Measurements from ENCODE around the gene HSPA12A.

The HSPA12A gene

DNA sequence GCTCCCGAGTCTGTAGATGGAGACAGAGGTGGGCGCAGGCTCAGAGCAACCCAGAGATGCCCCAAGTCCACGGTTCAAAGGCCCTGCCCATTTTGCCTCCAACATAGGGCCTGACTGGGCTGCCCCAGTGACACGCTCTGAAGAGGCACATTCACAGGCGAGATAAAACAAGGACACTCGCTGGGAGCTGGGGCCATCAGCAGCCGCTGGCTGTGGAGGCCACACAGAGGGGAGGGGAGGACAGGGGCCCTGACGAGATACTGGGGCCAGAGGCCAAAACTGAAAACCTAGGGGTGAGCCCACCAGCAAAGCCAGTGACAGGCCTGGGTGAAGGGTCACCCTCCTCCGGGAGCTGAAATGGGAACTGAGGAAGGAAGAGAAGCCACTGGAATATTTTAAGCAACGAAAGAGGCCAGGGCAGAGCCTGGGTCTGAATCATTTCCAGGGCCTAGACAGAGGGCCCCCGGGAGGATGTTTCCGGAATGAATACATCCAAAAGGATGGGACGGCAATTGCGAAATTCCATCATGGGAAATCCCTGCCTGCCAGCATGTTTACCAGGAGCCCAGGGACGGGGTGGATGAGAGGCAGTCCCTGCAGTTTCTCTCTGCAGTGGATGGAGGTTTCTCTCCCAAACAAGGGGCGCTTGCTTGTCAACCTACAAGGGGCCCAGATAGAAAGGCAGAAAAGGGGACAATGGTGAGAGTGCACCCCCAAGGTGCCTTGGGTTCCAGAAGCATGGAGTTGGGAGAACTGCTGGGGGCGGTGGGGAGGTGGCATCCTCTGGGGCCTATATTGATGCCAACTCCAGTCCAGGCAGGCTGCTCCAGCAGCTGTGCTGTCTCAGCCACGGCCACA lies 29.0 kb upstream of the HSPA12A start:
- no peak for DNase-seq

GRCh38 chr10:116770281-116770680 lies 27.9 kb upstream of the HSPA12A start:
- DNase-seq: no peak

- DNase-seq: no peak
Observed at GRCh38 chr10:116769791-116770190, 27.4 kb upstream of the HSPA12A start.

DNA sequence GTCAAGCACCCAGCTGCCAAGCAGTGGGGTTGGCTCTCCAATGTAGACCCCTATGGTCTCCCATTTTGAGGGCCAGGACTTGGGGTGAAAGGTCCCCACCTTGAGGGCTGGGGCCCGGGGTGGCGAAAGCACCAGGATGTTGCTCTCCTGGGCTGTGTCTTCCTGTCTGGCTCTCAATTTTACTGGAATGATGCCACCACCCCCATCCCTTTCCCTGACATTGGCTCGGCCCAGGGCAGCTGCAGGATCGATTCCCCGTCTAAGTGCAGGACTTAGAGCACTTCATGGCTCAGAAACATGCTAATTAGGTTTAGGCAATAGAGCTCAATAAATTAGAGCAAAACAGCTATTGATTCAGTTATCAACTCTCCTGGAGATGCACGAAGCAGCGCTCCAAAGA lies 27.0 kb upstream of the HSPA12A start:
- DNase-seq: no peak

GRCh38 chr10:116768786-116769185 lies 26.4 kb upstream of the HSPA12A start:
- DNase-seq: no peak

- no peak for DNase-seq
Observed at GRCh38 chr10:116766837-116767634, 24.7 kb upstream of the HSPA12A start.

DNA sequence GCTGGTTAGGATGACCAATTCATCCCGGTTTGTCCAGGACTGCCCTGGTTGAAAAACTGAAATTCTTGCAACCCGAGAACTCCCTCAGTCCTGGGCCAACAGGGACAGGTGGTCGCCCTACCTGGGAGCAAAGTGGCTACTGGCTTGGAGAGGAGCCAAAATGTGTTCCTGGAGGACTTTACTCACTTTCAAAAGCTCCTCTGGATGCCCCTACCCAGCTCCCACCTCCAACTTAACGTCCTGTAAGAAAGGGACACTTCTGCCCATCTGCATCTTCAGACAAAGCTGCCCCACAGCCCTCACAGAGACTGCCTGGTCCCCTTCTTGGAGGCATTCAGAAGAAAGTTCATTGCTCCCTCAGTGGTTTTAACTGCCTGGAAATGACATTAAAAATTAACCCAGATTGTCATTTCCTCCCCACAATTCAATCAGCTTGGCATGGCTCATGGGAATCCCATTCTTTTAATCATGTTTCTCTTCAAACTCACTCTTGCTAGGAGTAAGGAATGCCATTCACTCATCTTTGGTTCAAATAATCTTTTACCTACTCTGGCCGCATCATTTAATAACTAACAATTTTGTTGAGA lies 24.0 kb upstream of the HSPA12A start:
- no peak for DNase-seq

DNA sequence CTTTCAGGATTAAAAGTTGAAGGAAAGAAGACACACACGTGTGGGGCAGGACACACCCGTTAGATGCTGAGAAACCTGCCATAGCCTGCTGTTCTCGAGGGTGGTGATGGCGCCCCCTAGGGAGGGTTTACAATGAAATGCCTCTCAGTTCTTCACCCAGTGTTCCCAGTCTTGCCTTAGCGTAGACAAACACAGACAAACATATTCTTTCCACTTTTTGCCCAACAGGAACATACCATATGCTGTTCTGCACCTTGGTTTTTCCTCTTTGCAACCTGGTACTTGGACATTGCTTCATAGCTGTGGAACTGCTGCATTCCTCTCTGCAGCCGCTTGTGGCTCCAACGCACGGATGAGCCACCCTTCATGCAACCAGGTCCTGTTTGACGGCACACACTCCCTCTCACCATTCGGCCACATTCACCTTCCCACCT lies 23.3 kb upstream of the HSPA12A start:
- no peak for DNase-seq

GRCh38 chr10:116764979-116765378 lies 22.6 kb upstream of the HSPA12A start:
- no peak for DNase-seq

- DNase-seq: no peak
Observed at GRCh38 chr10:116763440-116763839, 21.1 kb upstream of the HSPA12A start.

DNA sequence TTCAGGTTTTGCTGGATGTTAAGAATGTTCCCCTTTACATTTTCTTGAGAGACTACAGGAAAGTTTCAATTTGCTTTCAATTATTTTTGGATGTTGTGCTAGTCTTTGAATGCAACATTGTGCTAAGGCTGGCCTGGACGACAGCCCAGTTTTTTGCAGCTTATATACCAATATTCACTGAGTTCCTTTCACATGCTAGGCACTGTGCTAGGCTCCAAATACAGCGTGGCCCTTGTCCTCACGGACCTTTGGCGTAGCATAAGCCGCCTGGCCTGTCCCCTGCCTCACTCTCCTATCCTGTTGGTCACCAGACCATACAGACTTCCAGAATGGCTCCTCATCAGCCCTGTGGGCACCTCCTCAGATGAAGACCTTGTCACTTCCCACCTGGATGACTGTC lies 19.5 kb upstream of the HSPA12A start:
- no peak for DNase-seq

- no peak for DNase-seq
Observed at GRCh38 chr10:116760919-116761318, 18.6 kb upstream of the HSPA12A start.

GRCh38 chr10:116757246-116757645 lies 14.9 kb upstream of the HSPA12A start:
- no peak for DNase-seq

DNA sequence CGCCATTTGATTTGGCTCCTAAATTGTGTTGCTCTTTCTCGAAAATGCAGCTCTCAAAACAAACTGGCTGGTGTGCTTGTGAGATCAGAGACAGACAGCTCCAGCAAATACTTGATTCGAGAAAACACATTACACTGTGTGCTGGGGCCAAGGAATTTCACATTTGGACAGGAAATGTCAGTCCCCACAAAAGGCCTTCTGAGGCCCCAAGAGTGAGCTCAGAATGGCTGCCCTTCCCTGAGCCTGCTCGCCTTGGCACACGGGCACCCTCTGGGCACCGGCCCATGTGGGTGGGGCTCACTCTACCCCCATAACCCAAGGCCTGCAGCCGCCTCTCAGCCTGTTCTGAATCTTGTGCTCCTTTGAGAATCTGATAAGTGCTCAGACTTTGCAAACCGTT lies 13.9 kb upstream of the HSPA12A start:
- no peak for DNase-seq

DNA sequence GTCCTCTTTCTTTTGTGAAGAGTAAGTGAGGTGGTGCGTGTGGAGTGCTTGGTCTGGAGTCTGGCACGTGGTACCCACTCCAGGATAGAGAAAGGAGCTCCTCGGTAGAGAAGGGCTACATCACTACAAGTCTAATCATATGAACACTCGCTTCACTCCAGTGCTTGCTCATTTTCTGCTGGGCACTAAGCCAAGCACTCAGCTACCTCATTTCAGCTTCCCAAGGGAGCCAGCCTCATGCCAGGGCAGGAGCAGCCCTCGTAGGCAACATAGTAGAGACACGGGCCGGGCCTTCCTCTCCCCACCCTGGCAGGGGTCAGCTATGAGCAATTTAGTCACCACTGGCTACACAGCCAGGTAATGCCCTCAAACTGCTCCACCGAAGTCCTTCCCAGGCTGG lies 11.4 kb upstream of the HSPA12A start:
- no peak for DNase-seq

DNA sequence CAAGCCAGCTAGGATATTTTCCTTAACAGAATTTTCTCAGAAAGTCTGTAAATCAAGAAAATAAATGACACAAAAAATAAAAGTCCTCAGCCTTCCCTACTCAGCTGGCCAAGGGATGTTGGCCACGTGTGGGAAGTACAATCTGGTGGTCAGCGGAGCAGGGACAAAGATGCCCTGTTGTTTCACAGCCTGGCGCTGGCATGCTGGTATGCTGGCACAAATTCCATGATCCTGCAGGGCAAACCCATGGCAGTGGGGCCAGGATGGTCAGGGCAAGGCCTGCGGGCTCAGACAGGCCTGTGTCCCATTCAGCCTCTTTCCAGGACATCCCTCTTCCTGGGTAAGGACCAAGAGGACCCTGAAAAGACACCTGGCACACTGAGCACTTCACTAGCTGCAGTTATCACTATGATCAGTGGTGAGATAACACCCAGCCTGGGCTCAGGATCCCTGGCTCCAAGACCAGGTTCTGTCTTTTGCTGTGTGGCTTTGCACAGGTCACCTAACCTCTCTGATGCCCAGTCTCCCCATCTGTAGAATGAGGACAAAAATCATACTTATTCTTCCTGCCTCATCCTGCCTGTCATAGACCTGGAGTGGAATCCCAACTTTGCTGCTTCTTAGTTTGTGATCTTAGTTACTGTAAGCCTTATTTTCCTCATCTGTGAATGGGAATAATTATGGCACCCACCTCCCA lies 10.8 kb upstream of the HSPA12A start:
- no peak for DNase-seq

GRCh38 chr10:116752563-116752962 lies 10.2 kb upstream of the HSPA12A start:
- DNase-seq: no peak

DNA sequence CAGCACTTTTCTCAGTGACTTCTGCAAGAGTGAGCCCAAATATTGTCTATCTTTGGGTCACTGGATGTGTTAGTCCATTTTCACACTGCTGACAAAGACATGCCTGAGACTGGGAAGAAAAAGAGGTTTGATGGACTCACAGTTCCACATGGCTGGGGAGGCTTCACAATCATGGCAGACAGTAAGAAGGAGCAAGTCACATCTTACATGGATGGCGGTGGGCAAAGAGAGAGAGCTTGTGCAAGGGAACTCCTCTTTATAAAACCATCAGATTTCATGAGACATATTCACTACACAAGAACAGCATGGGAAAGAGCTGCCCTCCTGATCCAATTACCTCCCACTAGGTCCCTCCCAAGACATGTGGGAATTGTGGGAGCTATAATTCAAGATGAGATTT lies 6.1 kb upstream of the HSPA12A start:
- no peak for DNase-seq

DNA sequence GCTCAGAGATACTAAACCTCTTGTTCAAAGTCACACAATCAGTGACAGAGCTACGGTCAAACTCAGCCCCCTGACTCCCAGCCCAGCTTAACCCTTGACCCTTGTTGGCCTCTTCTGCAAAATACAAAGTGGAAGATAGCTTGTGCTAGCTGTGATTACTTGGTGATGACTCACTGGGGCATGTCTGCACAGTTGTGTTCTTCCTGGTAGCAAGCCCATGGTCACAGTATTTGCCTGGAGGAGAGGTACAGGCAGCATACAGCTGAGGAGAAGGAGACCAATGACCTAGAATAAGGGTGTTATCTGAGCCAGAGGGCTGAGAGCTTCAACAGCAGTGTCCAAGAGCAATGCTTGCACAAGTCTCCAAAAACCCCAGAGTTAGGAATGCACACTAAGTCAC lies 5.7 kb upstream of the HSPA12A start:
- DNase-seq: no peak

GRCh38 chr10:116747325-116747724 lies 5.0 kb upstream of the HSPA12A start:
- DNase-seq: no peak

DNA sequence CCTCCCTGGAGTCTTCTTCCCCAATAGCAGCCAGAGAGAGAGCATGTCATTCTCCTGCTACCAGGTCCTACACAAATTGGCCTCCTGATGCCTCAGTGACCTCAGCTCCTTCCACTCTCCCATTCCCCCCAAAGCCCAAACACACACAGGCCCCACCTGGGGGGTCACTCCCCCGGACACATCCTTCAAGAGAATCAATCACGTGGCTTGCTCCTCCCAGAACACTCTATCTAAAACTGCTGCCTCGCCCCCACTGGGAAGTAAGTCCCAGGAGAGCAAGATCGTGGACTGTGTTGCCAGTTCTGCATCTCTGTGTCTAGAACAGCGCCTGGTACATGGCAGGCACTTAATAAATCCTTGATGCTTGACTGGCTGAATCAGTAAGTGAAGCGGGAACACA lies 2.5 kb upstream of the HSPA12A start:
- DNase-seq: no peak

DNA sequence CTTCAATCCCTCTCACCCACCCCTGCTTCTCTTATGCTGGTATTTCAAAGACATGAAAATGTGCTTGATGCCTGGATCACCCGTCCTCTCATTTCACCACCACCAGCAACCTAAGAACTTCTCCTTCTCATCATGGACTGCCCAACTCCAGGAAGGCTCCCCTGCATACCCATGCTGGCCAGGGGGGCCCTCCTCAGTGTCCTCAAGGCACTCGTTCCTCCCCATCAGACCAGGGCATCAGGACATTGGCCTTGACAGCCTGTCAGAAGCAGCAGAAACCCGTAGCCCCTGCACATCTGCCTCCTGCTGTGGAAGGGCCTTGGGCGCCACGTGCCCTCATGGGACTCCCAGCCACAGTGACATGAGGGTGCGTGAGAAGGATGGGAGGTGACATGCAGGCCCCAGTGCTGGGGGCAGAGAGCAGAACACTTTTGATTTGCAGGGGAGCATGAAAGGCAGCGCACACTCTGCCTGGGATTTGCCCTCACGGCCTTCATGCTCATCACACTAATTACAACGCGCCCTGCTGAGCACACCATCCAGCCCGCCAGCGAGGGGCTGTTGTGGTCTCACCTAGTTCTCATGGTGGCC lies 1.9 kb upstream of the HSPA12A start:
- DNase-seq: no peak
